CD4-positive, alpha-beta T cell treated with Interleukin-2 at 100 ng/mL for 4 hours (primary cell): ENCODE results near the gene CABCOCO1.

Experiments
- DNase-seq: peaks from one replicate; pipeline ENCODE4 v3.0.0-alpha.2; 2020; ENCODE audit warnings: low spot score

CABCOCO1 gene

GRCh38 chr10:61814160-61814559, 151.4 kb downstream of the CABCOCO1 start:
- DNase-seq, result no peak

- no peak for DNase-seq
Observed at GRCh38 chr10:61815496-61815895, 152.8 kb downstream of the CABCOCO1 start.
